PC-9 (cell line): ENCODE measurements around the gene AFAP1L2. TPM values are rescaled to one million over a fixed set of nuclear protein-coding genes. Genes with fewer than 3 reads are reported as not detected.

Experiments used
- BruUV-seq: library from RNA; stranded (reverse); fragments of 400-500 nt; replicated peaks from 2 replicates; lab custom pipeline; 2021; lab: Mats Ljungman, UMichigan
- CTCF ChIA-PET: fragments of 300-600 bp; sonication (Branson Sonifier 250); formaldehyde crosslinking; loops from one replicate; lab custom pipeline; 2022; ENCODE audit warnings: antibody characterized with exemption; lab: Charles Lee
- POLR2A ChIA-PET: fragments of 300-600 bp; sonication (Branson Sonifier 250); formaldehyde crosslinking; loops from one replicate; lab custom pipeline; 2022; ENCODE audit warnings: antibody characterized with exemption; ENCODE audit not compliant: unreplicated experiment; lab: Charles Lee
- DNase-seq, 2 experiments: peaks; one replicate each; pipeline versions ENCODE4 v3.0.0 to v3.0.0-alpha.2; 2015 to 2022; ENCODE audit warnings: mixed read lengths in 1 of 2
- H2AFZ ChIP-seq: fragments of 200-600 bp; sonication (generic); 2 replicates; pipeline ENCODE4 v1.8.1; 2017; ENCODE audit warnings: antibody characterized with exemption
- H3F3A ChIP-seq: fragments of 200-600 bp; sonication (generic); 2 replicates; pipeline ENCODE4 v1.8.1; 2017; ENCODE audit warnings: antibody characterized with exemption, mild to moderate bottlenecking, low read depth; ENCODE audit not compliant: insufficient read depth
- H3K27ac ChIP-seq: fragments of 200-600 bp; sonication (generic); 2 replicates; pipeline ENCODE4 v1.6.1; 2016; ENCODE audit warnings: mixed run types
- H3K27me3 ChIP-seq: fragments of 200-600 bp; sonication (generic); 2 replicates; pipeline ENCODE4 v1.6.1; 2016; ENCODE audit warnings: low read depth, mixed run types; ENCODE audit not compliant: insufficient read depth
- H3K36me3 ChIP-seq: fragments of 200-600 bp; sonication (generic); 2 replicates; pipeline ENCODE4 v1.6.1; 2016; ENCODE audit warnings: low read depth, mixed run types
- H3K4me1 ChIP-seq: fragments of 200-600 bp; sonication (generic); replicated peaks from 2 replicates; pipeline ENCODE4 v1.6.1; 2016; ENCODE audit warnings: mixed run types; ENCODE audit not compliant: insufficient read depth
- H3K4me2 ChIP-seq: fragments of 200-600 bp; sonication (generic); 2 replicates; pipeline ENCODE4 v1.6.1; 2017; ENCODE audit warnings: mixed run types
- H3K4me3 ChIP-seq: fragments of 200-600 bp; sonication (generic); 2 replicates; pipeline ENCODE4 v1.6.1; 2016; ENCODE audit warnings: mixed run types
- H3K79me2 ChIP-seq: fragments of 200-600 bp; sonication (generic); 2 replicates; pipeline ENCODE4 v1.6.1; 2017; ENCODE audit warnings: low read depth, mixed run types
- H3K9me2 ChIP-seq: fragments of 200-600 bp; sonication (generic); 2 replicates; pipeline ENCODE4 v1.8.1; 2017; ENCODE audit warnings: mild to moderate bottlenecking; ENCODE audit not compliant: insufficient read depth
- H3K9me3 ChIP-seq: fragments of 200-600 bp; sonication (generic); 2 replicates; pipeline ENCODE4 v1.8.1; 2016; ENCODE audit warnings: low read depth; ENCODE audit not compliant: insufficient read depth
- H4K20me1 ChIP-seq: fragments of 200-600 bp; sonication (generic); 2 replicates; pipeline ENCODE4 v1.8.1; 2017; ENCODE audit not compliant: insufficient read depth
- CTCF ChIP-seq: fragments of 200-600 bp; sonication (generic); conservative IDR thresholded peaks from 2 replicates; pipeline ENCODE4 v1.6.1; 2017; ENCODE audit warnings: mixed run types, antibody characterized with exemption, mild to moderate bottlenecking, moderate library complexity
- EZH2 ChIP-seq: fragments of 200-600 bp; sonication (generic); IDR thresholded peaks from 2 replicates; pipeline ENCODE4 v1.8.0; 2017; ENCODE audit warnings: antibody characterized with exemption, low read depth
- intact Hi-C: fragments of 100-400 bp; cut with micrococcal nuclease; formaldehyde crosslinking; loops from one replicate; pipeline ENCODE4 v1.10.0; 2022; ENCODE audit not compliant: unreplicated experiment
- total RNA-seq: library from RNA; stranded (reverse); gene quantifications from 2 replicates; pipeline ENCODE4 v1.2.3, GENCODE V29; 2021

Gene AFAP1L2
- total RNA-seq, 1 experiment from 2014 or later = 35.4 TPM

- ChIA-PET POLR2A (no interaction called here), CTCF (no interaction called here)
- TF ChIP-seq CTCF = no peak
- no peak for TF ChIP-seq EZH2
- Histone ChIP-seq H4K20me1 (no peaks in the 10 kb centered on the region), H3K36me3 (0 out of 2 replicates have a peak, but pooled peaks cover 5% of the 10 kb centered on the region), H3K4me2 (no peak overlapping the region), H3K27me3 (no peaks in the 10 kb centered on the region), H3K4me1 (peaks cover 42% of the 10 kb centered on the region), H3K4me3 (no peak overlapping the region), H3K9me3 (no peaks in the 10 kb centered on the region), H3K9me2 (no peaks in the 10 kb centered on the region), H2AFZ (no peak overlapping the region), H3K79me2 (no peaks in the 10 kb centered on the region), H3F3A (peaks cover 25% of the 10 kb centered on the region), H3K27ac (no peak overlapping the region)
- DNase-seq = no peak
- intact Hi-C loops = loop anchor here (5.0 kb wide), 1 partner anchor 79 kb away; the partner anchor contains the start of gene AFAP1L2
- no TSS peak for BruUV-seq
Observed at GRCh38 chr10:114323023-114323422, 81.3 kb downstream of the AFAP1L2 start.

GRCh38 chr10:114322344-114322743 lies 82.0 kb downstream of the AFAP1L2 start:
- Histone ChIP-seq H3K79me2 (no peaks in the 10 kb centered on the region), H3K9me2 (no peaks in the 10 kb centered on the region), H3K4me1 (peaks cover 42% of the 10 kb centered on the region), H2AFZ (no peak overlapping the region), H3K27ac (no peak overlapping the region), H3K4me2 (no peak overlapping the region), H3K9me3 (no peaks in the 10 kb centered on the region), H3K4me3 (no peak overlapping the region), H3K27me3 (no peaks in the 10 kb centered on the region), H3K36me3 (0 out of 2 replicates have a peak, but pooled peaks cover 5% of the 10 kb centered on the region), H4K20me1 (no peaks in the 10 kb centered on the region), H3F3A (peaks cover 25% of the 10 kb centered on the region)
- ChIA-PET POLR2A (no interaction called here), CTCF (no interaction called here)
- TF ChIP-seq CTCF (no peak), EZH2 (no peak)
- no TSS peak for BruUV-seq
- no peak for DNase-seq
- intact Hi-C loops = loop anchor here (5.0 kb wide), 1 partner anchor 80 kb away; the partner anchor contains the start of gene AFAP1L2

GRCh38 chr10:114320249-114321116 lies 83.8 kb downstream of the AFAP1L2 start:
- Histone ChIP-seq H3K4me3 (no peak overlapping the region; the same call in 1 of the 2 replicates), H3K4me1 (peaks cover 42% of the 10 kb centered on the region), H3F3A (peaks cover 25% of the 10 kb centered on the region), H3K9me2 (no peaks in the 10 kb centered on the region), H4K20me1 (no peaks in the 10 kb centered on the region), H2AFZ (no peak overlapping the region), H3K4me2 (peak overlapping the region; percentile 67), H3K9me3 (no peaks in the 10 kb centered on the region), H3K36me3 (0 out of 2 replicates have a peak, but pooled peaks cover 5% of the 10 kb centered on the region), H3K27me3 (no peaks in the 10 kb centered on the region), H3K27ac (peak overlapping the region; percentile 89), H3K79me2 (no peaks in the 10 kb centered on the region)
- ChIA-PET CTCF (interaction anchor here (0.6 kb wide), 1 partner anchor 112 kb away, joined by 7 read pairs; no protein-coding TSS in a partner anchor), POLR2A (interaction anchor here (0.5 to 0.7 kb wide), 6 partner anchors 14 to 299 kb away, joined by 3 to 5 read pairs (median 3); no protein-coding TSS in a partner anchor)
- BruUV-seq = TSS peak; percentile 75
- intact Hi-C loops = loop anchor here (1.0 to 5.0 kb wide), 6 partner anchors 14 to 93 kb away; partner anchors contain the start of gene AFAP1L2
- peak; percentile 94 to 97 for DNase-seq
- no peak for TF ChIP-seq CTCF
- no peak for TF ChIP-seq EZH2
